Thyroid gland (tissue), 4 donors: ENCODE data around the gene MTG2.

Source experiments
- CTCF ChIP-seq, 6 experiments: fragments of 200-600 bp in 3 of 6; fragments of 450-650 bp in 3 of 6; sonication (generic) in 3 of 6; IDR thresholded peaks; one replicate each; pipeline ENCODE4 v1.5.1; 2016 to 2019; ENCODE audit warnings: antibody characterized with exemption in 6 of 6, mild to moderate bottlenecking in 2 of 6, inconsistent platforms in 1 of 6, moderate library complexity in 1 of 6
- POLR2A ChIP-seq, 2 donors: fragments of 450-650 bp; IDR thresholded peaks; one replicate each; pipeline ENCODE4 v1.6.1; 2017; ENCODE audit warnings: antibody characterized with exemption in 2 of 2, mild to moderate bottlenecking in 2 of 2, moderate library complexity in 1 of 2

DNA sequence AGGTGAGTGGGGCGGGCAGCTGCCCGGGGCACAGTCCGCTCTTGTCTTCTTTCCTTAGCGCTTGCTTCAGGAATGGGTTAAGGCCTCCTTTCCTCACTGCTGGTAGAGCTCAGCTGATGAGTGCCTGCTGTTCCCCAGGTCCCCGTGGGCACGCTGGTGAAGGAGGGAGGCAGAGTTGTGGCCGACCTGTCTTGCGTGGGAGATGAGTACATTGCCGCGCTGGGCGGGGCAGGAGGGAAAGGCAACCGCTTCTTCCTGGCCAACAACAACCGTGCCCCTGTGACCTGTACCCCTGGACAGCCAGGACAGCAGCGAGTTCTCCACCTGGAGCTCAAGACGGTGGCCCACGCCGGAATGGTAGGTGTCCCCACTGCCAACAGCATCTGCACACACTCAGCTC, 15.7 kb downstream of the MTG2 start:
- TF ChIP-seq CTCF (IDR thresholded peaks at IDR 0.05) (no peak), POLR2A (IDR thresholded peaks at IDR 0.05) (no peak)
